Endothelial cell (in vitro differentiated cells): ENCODE measurements around the gene PDE4D. TPM values are rescaled to one million over a fixed set of nuclear protein-coding genes. Genes with fewer than 3 reads are reported as not detected.

ENCODE experiments used
- DNase-seq: peaks from one replicate; pipeline ENCODE4 v3.0.0; 2021; ENCODE audit warnings: low spot score
- H3K27ac Mint-ChIP-seq: one replicate; pipeline ENCODE4 v1.8.0; 2021; ENCODE audit warnings: mixed read lengths, inconsistent platforms; ENCODE audit not compliant: unreplicated experiment
- H3K27me3 Mint-ChIP-seq: one replicate; pipeline ENCODE4 v1.8.0; 2021; ENCODE audit warnings: mild to moderate bottlenecking, moderate library complexity, mixed read lengths, inconsistent platforms; ENCODE audit not compliant: unreplicated experiment
- H3K36me3 Mint-ChIP-seq: one replicate; pipeline ENCODE4 v1.8.0; 2021; ENCODE audit warnings: mild to moderate bottlenecking, low read depth, mixed read lengths, inconsistent platforms; ENCODE audit not compliant: unreplicated experiment
- H3K4me1 Mint-ChIP-seq: one replicate; pipeline ENCODE4 v1.8.0; 2021; ENCODE audit warnings: mild to moderate bottlenecking, mixed read lengths, inconsistent platforms; ENCODE audit not compliant: unreplicated experiment
- H3K4me3 Mint-ChIP-seq: one replicate; pipeline ENCODE4 v1.8.0; 2021; ENCODE audit warnings: mild to moderate bottlenecking, mixed read lengths, inconsistent platforms; ENCODE audit not compliant: unreplicated experiment
- H3K9me3 Mint-ChIP-seq: one replicate; pipeline ENCODE4 v1.8.0; 2021; ENCODE audit warnings: mixed read lengths, inconsistent platforms; ENCODE audit not compliant: unreplicated experiment
- total RNA-seq: library from RNA; stranded (reverse); fragmentation: NEBNext Ultra II Directional; extraction: Animal tissue kit (Norgen Biotek cat#: 25700); gene quantifications from one replicate; pipeline ENCODE4 v1.2.1, GENCODE V29; 2021; ENCODE audit not compliant: unreplicated experiment
- TF ChIP-seq, protein P1 (sequence below): fragments of 200-600 bp; sonication (generic); IDR thresholded peaks from one replicate; pipeline ENCODE4 v1.5.0; 2021; ENCODE audit warnings: antibody characterized with exemption; ENCODE audit not compliant: unreplicated experiment

PDE4D gene
- total RNA-seq, 1 donor from 2014 or later: 9.4 TPM

DNA sequence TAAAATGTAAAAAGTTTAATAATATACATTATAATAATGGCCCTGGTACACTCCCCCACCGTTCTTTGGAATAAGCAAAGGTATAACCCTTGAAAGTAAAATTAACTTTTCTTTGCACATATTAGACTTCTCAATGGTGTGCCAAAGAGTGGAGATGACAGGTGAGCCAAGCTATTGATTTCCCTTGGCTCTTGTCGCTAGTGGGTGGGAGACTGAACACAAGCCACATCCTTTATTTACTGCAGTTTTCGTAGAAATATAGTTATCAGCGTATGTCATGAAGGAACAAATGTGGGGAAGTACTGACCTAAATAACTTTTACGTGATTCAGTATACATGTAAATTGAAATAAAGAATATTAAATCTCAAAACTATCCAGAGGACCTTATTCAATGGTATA is 761.4 kb downstream of the PDE4D start:
- H3K4me1 Mint-ChIP-seq: no peaks in the 10 kb centered on the region
- no peak overlapping the region for H3K27ac Mint-ChIP-seq
- no peak for DNase-seq
- TF ChIP-seq, protein P1, sequence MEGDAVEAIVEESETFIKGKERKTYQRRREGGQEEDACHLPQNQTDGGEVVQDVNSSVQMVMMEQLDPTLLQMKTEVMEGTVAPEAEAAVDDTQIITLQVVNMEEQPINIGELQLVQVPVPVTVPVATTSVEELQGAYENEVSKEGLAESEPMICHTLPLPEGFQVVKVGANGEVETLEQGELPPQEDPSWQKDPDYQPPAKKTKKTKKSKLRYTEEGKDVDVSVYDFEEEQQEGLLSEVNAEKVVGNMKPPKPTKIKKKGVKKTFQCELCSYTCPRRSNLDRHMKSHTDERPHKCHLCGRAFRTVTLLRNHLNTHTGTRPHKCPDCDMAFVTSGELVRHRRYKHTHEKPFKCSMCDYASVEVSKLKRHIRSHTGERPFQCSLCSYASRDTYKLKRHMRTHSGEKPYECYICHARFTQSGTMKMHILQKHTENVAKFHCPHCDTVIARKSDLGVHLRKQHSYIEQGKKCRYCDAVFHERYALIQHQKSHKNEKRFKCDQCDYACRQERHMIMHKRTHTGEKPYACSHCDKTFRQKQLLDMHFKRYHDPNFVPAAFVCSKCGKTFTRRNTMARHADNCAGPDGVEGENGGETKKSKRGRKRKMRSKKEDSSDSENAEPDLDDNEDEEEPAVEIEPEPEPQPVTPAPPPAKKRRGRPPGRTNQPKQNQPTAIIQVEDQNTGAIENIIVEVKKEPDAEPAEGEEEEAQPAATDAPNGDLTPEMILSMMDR: no peak
- no peaks in the 10 kb centered on the region for H3K9me3 Mint-ChIP-seq
- no peak overlapping the region for H3K4me3 Mint-ChIP-seq
- H3K36me3 Mint-ChIP-seq: no peaks in the 10 kb centered on the region
- H3K27me3 Mint-ChIP-seq: no peaks in the 10 kb centered on the region

DNA sequence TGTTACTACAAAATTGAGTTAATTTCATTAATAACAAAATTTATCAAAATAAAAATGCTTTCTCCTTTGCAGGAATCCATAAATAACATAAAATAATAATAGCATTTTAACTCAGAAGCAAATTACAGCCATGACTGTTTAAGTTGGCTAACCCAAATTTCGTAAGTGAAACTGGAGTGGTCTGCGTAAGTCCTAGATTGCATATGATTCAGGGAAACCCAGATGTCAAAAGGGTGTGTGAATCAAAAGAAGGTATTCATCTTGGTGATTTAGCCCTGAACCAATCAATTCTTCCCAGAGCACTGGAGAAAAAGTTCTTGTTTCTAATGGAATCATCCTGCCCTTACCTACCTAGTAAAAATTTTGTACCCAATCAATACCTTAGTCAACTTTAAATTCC is 763.1 kb downstream of the PDE4D start:
- TF ChIP-seq, protein P1: no peak
- H3K4me3 Mint-ChIP-seq: no peak overlapping the region

GRCh38 chr5:59128646-59129290 is 764.8 kb downstream of the PDE4D start:
- no peaks in the 10 kb centered on the region for H3K9me3 Mint-ChIP-seq
- H3K27me3 Mint-ChIP-seq: no peaks in the 10 kb centered on the region
- no peaks in the 10 kb centered on the region for H3K4me1 Mint-ChIP-seq
- no peak for DNase-seq
- no peaks in the 10 kb centered on the region for H3K36me3 Mint-ChIP-seq
- TF ChIP-seq, protein P1: no peak
- no peak overlapping the region for H3K4me3 Mint-ChIP-seq
- H3K27ac Mint-ChIP-seq: peak overlapping the region; percentile 19

More for the DNA sequence above, 763.1 kb downstream of the PDE4D start:
- DNase-seq: no peak
- H3K4me1 Mint-ChIP-seq: no peaks in the 10 kb centered on the region
- H3K36me3 Mint-ChIP-seq: no peaks in the 10 kb centered on the region
- no peaks in the 10 kb centered on the region for H3K27me3 Mint-ChIP-seq
- no peak overlapping the region for H3K27ac Mint-ChIP-seq
- H3K9me3 Mint-ChIP-seq: no peaks in the 10 kb centered on the region

DNA sequence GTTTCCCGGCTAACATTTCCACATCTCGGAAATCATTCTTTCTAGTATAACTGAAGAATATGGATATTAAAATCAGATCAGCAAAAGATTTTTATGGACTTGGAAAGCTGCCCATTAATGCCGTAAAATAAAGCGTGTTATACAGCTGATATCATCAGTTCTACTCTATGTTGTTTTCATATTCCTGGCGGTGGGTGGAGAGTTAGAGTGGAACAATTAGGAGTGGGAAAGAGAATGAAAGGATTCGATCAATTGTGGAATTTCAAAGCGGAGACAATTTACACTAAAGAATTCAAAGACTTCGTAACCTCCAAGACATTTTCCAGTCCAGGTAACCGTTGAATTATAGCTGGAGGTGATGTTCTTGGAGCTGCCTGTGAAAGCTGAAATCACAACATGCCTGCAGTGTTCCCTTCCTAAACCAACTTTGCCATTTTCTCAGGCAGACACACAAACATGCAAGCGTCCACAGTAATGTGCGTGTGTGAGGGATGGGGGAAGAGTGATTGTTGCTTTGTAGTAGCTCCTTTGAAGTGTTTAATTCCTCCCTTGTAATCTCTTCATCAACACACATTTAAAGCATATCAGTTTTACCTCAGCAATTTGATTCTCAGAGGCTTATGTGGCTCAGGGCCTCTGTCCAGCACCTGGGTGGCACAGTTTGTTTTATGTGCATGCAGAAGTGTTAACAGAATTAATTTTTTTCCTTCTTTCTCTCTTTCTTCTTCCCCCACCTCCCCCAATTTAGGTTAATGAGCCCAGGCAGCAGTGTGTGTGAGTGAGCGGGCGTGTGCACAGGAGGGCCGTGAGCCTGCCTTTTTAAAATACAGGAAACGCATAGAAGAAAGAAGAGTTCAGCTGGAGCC is 766.6 kb downstream of the PDE4D start:
- TF ChIP-seq, protein P1: no peak
- Mint-ChIP-seq H3K9me3 (no peaks in the 10 kb centered on the region), H3K27ac (no peak overlapping the region), H3K4me1 (no peaks in the 10 kb centered on the region), H3K4me3 (no peak overlapping the region), H3K36me3 (no peaks in the 10 kb centered on the region), H3K27me3 (no peaks in the 10 kb centered on the region)
- no peak for DNase-seq
